Neural crest cell (in vitro differentiated cells): Measurements from ENCODE around the gene TMEM135. TPM values are rescaled to one million over a fixed set of nuclear protein-coding genes. Genes with fewer than 3 reads are reported as not detected.

Source experiments
- DNase-seq: peaks from one replicate; pipeline ENCODE4 v3.0.0; 2021; ENCODE audit warnings: low read depth, mixed read lengths, low spot score
- H3K27ac Mint-ChIP-seq: one replicate; pipeline ENCODE4 v1.8.0; 2021; ENCODE audit warnings: mild to moderate bottlenecking, mixed read lengths; ENCODE audit not compliant: unreplicated experiment
- H3K27me3 Mint-ChIP-seq: 2 replicates; pipeline ENCODE4 v1.8.0; 2021; ENCODE audit warnings: low read depth, mild to moderate bottlenecking, mixed read lengths
- H3K36me3 Mint-ChIP-seq: 2 replicates; pipeline ENCODE4 v1.8.0; 2021; ENCODE audit warnings: low read depth, mild to moderate bottlenecking, mixed read lengths
- H3K4me1 Mint-ChIP-seq: 2 replicates; pipeline ENCODE4 v1.8.0; 2021; ENCODE audit warnings: mixed read lengths
- H3K4me3 Mint-ChIP-seq: one replicate; pipeline ENCODE4 v1.8.0; 2021; ENCODE audit warnings: mild to moderate bottlenecking, mixed read lengths
- H3K9me3 Mint-ChIP-seq: 2 replicates; pipeline ENCODE4 v1.8.0; 2021; ENCODE audit warnings: mixed read lengths
- total RNA-seq: library from RNA; stranded (reverse); gene quantifications from 2 replicates; pipeline ENCODE4 v1.2.1, GENCODE V29; 2021
- TF ChIP-seq, protein P1 (sequence below): fragments of 200-600 bp; sonication (generic); conservative IDR thresholded peaks from 2 replicates; pipeline ENCODE4 v1.5.0; 2021; ENCODE audit warnings: antibody characterized with exemption, mild to moderate bottlenecking

The TMEM135 gene
- total RNA-seq, 1 donor from 2014 or later: 39.5 TPM

DNA sequence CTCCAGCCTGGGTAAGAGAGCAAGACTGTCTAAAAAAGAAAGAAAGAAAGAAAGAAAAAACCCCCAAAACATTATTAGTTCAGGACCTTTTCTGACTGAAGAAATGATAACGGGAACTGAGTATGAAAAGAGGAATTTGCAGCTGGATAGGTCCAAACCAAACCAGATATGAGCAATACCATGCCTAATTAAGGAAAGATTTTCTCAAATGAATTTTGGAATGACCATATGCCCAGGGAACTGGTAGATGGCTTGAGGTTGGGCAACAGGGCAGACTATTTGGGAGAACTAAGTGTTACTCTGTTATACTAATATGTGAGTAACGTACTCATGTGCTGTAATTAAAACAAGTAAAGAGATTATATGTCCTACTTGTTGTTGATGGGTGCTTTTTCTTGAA, 186.1 kb downstream of the TMEM135 start:
- no peak for DNase-seq
- H3K27me3 Mint-ChIP-seq: no peaks in the 10 kb centered on the region
- no peak overlapping the region for H3K27ac Mint-ChIP-seq
- no peaks in the 10 kb centered on the region for H3K9me3 Mint-ChIP-seq
- H3K36me3 Mint-ChIP-seq: no peaks in the 10 kb centered on the region
- H3K4me3 Mint-ChIP-seq: no peak overlapping the region
- TF ChIP-seq, protein P1, sequence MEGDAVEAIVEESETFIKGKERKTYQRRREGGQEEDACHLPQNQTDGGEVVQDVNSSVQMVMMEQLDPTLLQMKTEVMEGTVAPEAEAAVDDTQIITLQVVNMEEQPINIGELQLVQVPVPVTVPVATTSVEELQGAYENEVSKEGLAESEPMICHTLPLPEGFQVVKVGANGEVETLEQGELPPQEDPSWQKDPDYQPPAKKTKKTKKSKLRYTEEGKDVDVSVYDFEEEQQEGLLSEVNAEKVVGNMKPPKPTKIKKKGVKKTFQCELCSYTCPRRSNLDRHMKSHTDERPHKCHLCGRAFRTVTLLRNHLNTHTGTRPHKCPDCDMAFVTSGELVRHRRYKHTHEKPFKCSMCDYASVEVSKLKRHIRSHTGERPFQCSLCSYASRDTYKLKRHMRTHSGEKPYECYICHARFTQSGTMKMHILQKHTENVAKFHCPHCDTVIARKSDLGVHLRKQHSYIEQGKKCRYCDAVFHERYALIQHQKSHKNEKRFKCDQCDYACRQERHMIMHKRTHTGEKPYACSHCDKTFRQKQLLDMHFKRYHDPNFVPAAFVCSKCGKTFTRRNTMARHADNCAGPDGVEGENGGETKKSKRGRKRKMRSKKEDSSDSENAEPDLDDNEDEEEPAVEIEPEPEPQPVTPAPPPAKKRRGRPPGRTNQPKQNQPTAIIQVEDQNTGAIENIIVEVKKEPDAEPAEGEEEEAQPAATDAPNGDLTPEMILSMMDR: no peak
- peaks cover 11% of the 10 kb centered on the region for H3K4me1 Mint-ChIP-seq

DNA sequence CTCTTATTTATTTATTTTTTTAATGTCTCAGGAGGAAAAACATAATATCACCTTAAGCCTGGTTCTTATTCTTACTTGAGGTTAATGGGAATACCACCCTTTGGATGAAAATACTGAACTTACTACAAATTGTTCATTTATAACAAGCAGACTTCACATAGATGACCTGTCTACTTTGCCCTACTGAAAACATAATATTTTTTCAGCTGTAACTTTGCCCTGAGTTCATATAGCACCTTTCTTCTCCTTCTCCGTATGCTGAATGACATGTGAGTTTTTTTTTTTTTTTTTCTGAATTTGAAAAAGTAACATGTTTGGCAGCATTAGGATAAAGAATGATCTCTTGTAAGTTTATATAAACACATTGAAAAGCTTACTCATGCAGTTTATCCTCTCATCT, 186.8 kb downstream of the TMEM135 start:
- Mint-ChIP-seq H3K9me3 (no peaks in the 10 kb centered on the region), H3K27me3 (no peaks in the 10 kb centered on the region), H3K27ac (no peak overlapping the region), H3K4me1 (peaks cover 7% of the 10 kb centered on the region), H3K36me3 (no peaks in the 10 kb centered on the region), H3K4me3 (no peak overlapping the region)
- DNase-seq: no peak
- TF ChIP-seq, protein P1: no peak

DNA sequence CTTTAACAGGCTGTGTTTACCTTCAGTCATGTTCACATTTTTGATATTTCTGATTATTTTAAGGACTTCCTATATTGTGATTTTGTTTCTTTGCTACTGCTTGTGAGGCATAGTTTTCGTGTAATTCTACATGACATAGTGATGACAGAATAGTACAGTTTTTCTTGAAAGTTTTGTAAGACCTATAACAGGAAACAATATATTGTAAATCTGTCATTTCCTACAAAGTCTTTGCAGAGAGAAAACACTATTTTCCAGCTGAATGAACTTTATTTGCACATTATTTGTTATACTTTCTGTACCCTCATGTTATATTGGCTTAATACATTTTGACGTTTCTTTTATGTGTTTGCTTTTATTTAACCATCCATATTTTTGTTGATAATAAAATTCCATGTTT, 191.1 kb downstream of the TMEM135 start:
- Mint-ChIP-seq H3K4me1 (peaks cover 7% of the 10 kb centered on the region), H3K4me3 (no peak overlapping the region), H3K9me3 (peaks cover 16% of the 10 kb centered on the region), H3K27ac (no peak overlapping the region), H3K36me3 (peaks cover 17% of the 10 kb centered on the region), H3K27me3 (no peaks in the 10 kb centered on the region)
- TF ChIP-seq, protein P1: no peak
- DNase-seq: no peak

DNA sequence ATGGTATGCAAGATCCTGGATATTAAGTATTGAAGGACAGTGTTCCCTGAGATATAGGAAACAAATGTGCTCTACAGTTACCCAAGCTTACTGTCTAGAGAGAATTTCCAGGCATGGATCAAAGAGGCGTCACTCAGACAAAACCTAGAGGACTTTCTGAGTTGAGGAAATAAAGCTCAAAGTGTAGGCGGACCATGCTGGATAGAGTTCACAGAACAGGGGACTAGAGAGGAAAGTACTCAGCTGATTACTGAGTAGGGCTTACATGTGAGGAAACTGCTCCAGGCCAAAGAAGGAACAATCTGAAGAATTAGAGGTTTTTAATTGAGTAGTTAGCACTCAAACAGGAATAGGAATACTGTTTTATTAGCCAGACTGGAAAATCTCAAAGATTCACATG, 193.3 kb downstream of the TMEM135 start:
- Mint-ChIP-seq H3K4me3 (no peak overlapping the region), H3K36me3 (peaks cover 17% of the 10 kb centered on the region), H3K4me1 (peaks cover 7% of the 10 kb centered on the region), H3K27me3 (no peaks in the 10 kb centered on the region), H3K27ac (no peak overlapping the region), H3K9me3 (peaks cover 16% of the 10 kb centered on the region)
- TF ChIP-seq, protein P1: no peak
- no peak for DNase-seq

DNA sequence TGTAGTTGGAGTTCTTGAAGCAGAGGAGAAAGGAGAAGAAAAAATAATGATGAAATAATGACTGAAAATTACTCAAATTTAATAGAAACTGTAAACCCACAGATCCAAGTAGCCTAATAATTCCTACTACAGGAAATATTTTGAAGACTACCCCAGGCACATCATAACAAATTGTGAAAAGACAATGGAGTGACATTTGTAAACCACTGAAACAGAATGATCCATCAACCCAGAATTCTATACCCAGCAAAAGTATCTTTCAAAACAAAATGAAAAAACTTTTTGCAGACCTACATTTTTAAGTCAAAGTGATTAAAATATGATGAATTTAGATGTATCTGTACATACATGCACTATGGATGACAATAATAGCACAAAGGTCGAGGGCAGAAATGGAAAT, 194.6 kb downstream of the TMEM135 start:
- Mint-ChIP-seq H3K4me1 (peaks cover 7% of the 10 kb centered on the region), H3K27me3 (no peaks in the 10 kb centered on the region), H3K36me3 (peaks cover 17% of the 10 kb centered on the region), H3K4me3 (no peak overlapping the region), H3K9me3 (peaks cover 16% of the 10 kb centered on the region), H3K27ac (no peak overlapping the region)
- DNase-seq: no peak
- TF ChIP-seq, protein P1: no peak

DNA sequence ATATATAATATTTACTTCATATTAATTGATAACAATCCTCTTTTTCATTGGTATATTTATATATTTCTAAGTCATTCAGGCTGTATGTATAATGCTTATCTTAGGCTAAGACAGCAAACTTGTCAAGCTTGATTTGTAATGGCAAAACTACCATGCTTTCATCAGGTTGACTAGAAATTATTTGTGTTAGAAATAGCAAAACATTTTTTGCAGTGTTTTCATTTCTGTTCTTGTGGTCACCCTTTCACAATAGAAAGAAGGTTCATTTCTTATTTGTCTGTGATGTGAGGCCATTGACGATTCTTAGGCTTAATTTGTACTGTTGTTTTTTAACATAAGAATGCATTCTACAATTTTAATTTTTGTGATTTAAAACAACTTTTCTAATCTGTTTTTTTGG, 197.6 kb downstream of the TMEM135 start:
- Mint-ChIP-seq H3K27ac (no peak overlapping the region), H3K9me3 (peaks cover 16% of the 10 kb centered on the region), H3K4me3 (no peak overlapping the region), H3K4me1 (no peaks in the 10 kb centered on the region), H3K36me3 (peaks cover 20% of the 10 kb centered on the region), H3K27me3 (no peaks in the 10 kb centered on the region)
- DNase-seq: no peak
- TF ChIP-seq, protein P1: no peak
